HG03108 (cell line): Measurements from ENCODE around the gene LGR4.

Experiments
- ATAC-seq: cut with Tn5 transposase; IDR thresholded peaks from one replicate; pipeline ENCODE4 v1.9.1; 2021; ENCODE audit warnings: moderate library complexity; ENCODE audit not compliant: unreplicated experiment

LGR4 gene

GRCh38 chr11:27487706-27488105 is 15.1 kb upstream of the LGR4 start:
- ATAC-seq = no peak

GRCh38 chr11:27485930-27486773 is 13.6 kb upstream of the LGR4 start:
- ATAC-seq = no peak

GRCh38 chr11:27482793-27483192 is 10.2 kb upstream of the LGR4 start:
- no peak for ATAC-seq

- no peak for ATAC-seq
Measured at GRCh38 chr11:27481992-27482391, 9.4 kb upstream of the LGR4 start.

GRCh38 chr11:27477831-27478230 is 5.2 kb upstream of the LGR4 start:
- ATAC-seq = no peak

GRCh38 chr11:27477243-27477642 is 4.7 kb upstream of the LGR4 start:
- ATAC-seq = no peak

GRCh38 chr11:27475622-27476021 is 3.0 kb upstream of the LGR4 start:
- ATAC-seq = no peak

GRCh38 chr11:27473017-27473406 is 422 bp upstream of the LGR4 start:
- no peak for ATAC-seq

GRCh38 chr11:27471589-27472397 is 797 bp downstream of the LGR4 start:
- ATAC-seq = peak; percentile 34

GRCh38 chr11:27470826-27471588 is 1.6 kb downstream of the LGR4 start:
- ATAC-seq = no peak

GRCh38 chr11:27470166-27470565 is 2.4 kb downstream of the LGR4 start:
- ATAC-seq = no peak

GRCh38 chr11:27468995-27469695 is 3.4 kb downstream of the LGR4 start:
- no peak for ATAC-seq

- ATAC-seq = no peak
Measured at GRCh38 chr11:27468209-27468994, 4.2 kb downstream of the LGR4 start.

GRCh38 chr11:27467181-27467913 is 5.2 kb downstream of the LGR4 start:
- no peak for ATAC-seq

GRCh38 chr11:27466363-27466762 is 6.2 kb downstream of the LGR4 start:
- ATAC-seq = no peak

- ATAC-seq = no peak
Measured at GRCh38 chr11:27465629-27466028, 7.0 kb downstream of the LGR4 start.

GRCh38 chr11:27464909-27465308 is 7.7 kb downstream of the LGR4 start:
- no peak for ATAC-seq

GRCh38 chr11:27464289-27464696 is 8.3 kb downstream of the LGR4 start:
- ATAC-seq = no peak

GRCh38 chr11:27462543-27462942 is 10.0 kb downstream of the LGR4 start:
- ATAC-seq = no peak
